ENCODE measurements around the gene OR1S2.

Gene OR1S2

GRCh38 chr11:58179648-58180047, 24.3 kb downstream of the OR1S2 start:
- H3K4me3 ChIP-seq (replicated peaks; ENCODE audit: low read depth, low read length): no peak overlapping the region
- H3K36me3 ChIP-seq (ENCODE audit: control insufficient read depth, insufficient read depth, low read length): no peaks in the 10 kb centered on the region
- no peak for TF ChIP-seq CTCF (IDR thresholded peaks at IDR 0.05; ENCODE audit: insufficient read depth, low read length, poor library complexity, severe bottlenecking)
- no peaks in the 10 kb centered on the region for H3K27me3 ChIP-seq (replicated peaks; ENCODE audit: control insufficient read depth, insufficient read depth, low read length)
- no peak for DNase-seq (ENCODE audit: extremely low read depth, insufficient read length)

- TF ChIP-seq CTCF (IDR thresholded peaks at IDR 0.05; ENCODE audit: insufficient read depth, low read length, poor library complexity, severe bottlenecking): no peak
- H3K36me3 ChIP-seq (ENCODE audit: control insufficient read depth, insufficient read depth, low read length): no peaks in the 10 kb centered on the region
- H3K4me3 ChIP-seq (replicated peaks; ENCODE audit: low read depth, low read length): no peak overlapping the region
- no peaks in the 10 kb centered on the region for H3K27me3 ChIP-seq (replicated peaks; ENCODE audit: control insufficient read depth, insufficient read depth, low read length)
- DNase-seq (ENCODE audit: extremely low read depth, insufficient read length): no peak
Observed at GRCh38 chr11:58178444-58178843, 25.5 kb downstream of the OR1S2 start.

- H3K36me3 ChIP-seq (ENCODE audit: control insufficient read depth, insufficient read depth, low read length): no peaks in the 10 kb centered on the region
- no peak for DNase-seq (ENCODE audit: extremely low read depth, insufficient read length)
- H3K27me3 ChIP-seq (replicated peaks; ENCODE audit: control insufficient read depth, insufficient read depth, low read length): no peaks in the 10 kb centered on the region
- TF ChIP-seq CTCF (IDR thresholded peaks at IDR 0.05; ENCODE audit: insufficient read depth, low read length, poor library complexity, severe bottlenecking): no peak
- H3K4me3 ChIP-seq (replicated peaks; ENCODE audit: low read depth, low read length): no peak overlapping the region
Observed at GRCh38 chr11:58177409-58178054, 26.4 kb downstream of the OR1S2 start.

- H3K27me3 ChIP-seq (replicated peaks; ENCODE audit: control insufficient read depth, insufficient read depth, low read length): no peaks in the 10 kb centered on the region
- DNase-seq (ENCODE audit: extremely low read depth, insufficient read length): no peak
- H3K36me3 ChIP-seq (ENCODE audit: control insufficient read depth, insufficient read depth, low read length): no peaks in the 10 kb centered on the region
- H3K4me3 ChIP-seq (replicated peaks; ENCODE audit: low read depth, low read length): no peak overlapping the region
- TF ChIP-seq CTCF (IDR thresholded peaks at IDR 0.05; ENCODE audit: insufficient read depth, low read length, poor library complexity, severe bottlenecking): no peak
Observed at GRCh38 chr11:58165504-58166106, 38.3 kb downstream of the OR1S2 start.

GRCh38 chr11:58164990-58165389, 39.0 kb downstream of the OR1S2 start:
- no peak for TF ChIP-seq CTCF (IDR thresholded peaks at IDR 0.05; ENCODE audit: insufficient read depth, low read length, poor library complexity, severe bottlenecking)
- DNase-seq (ENCODE audit: extremely low read depth, insufficient read length): no peak
- Histone ChIP-seq H3K4me3 (replicated peaks; ENCODE audit: low read depth, low read length) (no peak overlapping the region), H3K27me3 (replicated peaks; ENCODE audit: control insufficient read depth, insufficient read depth, low read length) (no peaks in the 10 kb centered on the region), H3K36me3 (ENCODE audit: control insufficient read depth, insufficient read depth, low read length) (no peaks in the 10 kb centered on the region)

All from GM06990 (cell line).